ENCODE measurements around the gene GPR61. TPM values are rescaled to one million over a fixed set of nuclear protein-coding genes. Genes with fewer than 3 reads are reported as not detected.

Gene GPR61
- total RNA-seq, 2 experiments from 2014 or later: 0.22 TPM; not detected in 1

DNA sequence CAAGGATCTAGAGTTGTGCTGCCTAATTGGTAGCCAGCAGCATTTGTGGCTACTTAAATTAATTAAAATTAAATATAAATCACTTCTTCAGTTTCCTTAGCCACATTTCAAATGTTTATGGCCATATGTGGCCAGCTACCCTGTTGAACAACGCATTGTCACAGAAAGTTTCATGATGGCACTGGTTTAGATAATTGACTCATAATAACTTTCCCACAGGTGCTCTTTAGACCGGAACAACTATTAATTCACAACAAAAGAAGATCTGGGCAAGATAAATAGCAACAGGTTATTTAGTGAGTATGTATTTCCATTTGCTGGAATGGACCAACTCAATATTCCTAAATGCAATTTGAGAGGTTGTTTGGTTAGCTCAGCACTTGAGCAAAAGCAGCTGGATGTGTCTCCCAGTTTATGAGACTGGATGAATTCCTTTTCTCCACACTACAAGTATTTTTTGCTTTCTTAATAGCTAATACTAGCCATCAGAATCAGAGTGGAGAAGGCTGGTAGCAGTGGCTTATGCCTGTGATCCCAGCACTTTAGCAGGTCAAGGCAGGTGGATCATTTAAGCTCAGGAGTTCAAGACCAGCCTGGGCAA lies 26.5 kb upstream of the GPR61 start:
- no peak for DNase-seq
- no peaks in the 10 kb centered on the region for H3K36me3 Mint-ChIP-seq (ENCODE audit: low read depth)
- no peak overlapping the region for H3K4me3 Mint-ChIP-seq
- CTCF ChIA-PET: interaction anchor here (0.9 to 40.7 kb wide), 7 partner anchors 9 to 33 kb away, joined by 3 to 1390 read pairs (median 3); partner anchors contain the start of genes CYB561D1 and GPR61
- H3K27me3 Mint-ChIP-seq: no peaks in the 10 kb centered on the region
- H3K27ac Mint-ChIP-seq: no peak overlapping the region
- POLR2A ChIA-PET: interaction anchor here (0.6 to 1.5 kb wide), 3 partner anchors 18 to 44 kb away, joined by 3 to 6 read pairs (median 4); no protein-coding TSS in a partner anchor
- no peaks in the 10 kb centered on the region for H3K9me3 Mint-ChIP-seq
- intact Hi-C loops (cut with micrococcal nuclease): no loop called here
- peaks cover 29% of the 10 kb centered on the region for H3K4me1 Mint-ChIP-seq (ENCODE audit: low read depth)
- TF ChIP-seq, protein P1, sequence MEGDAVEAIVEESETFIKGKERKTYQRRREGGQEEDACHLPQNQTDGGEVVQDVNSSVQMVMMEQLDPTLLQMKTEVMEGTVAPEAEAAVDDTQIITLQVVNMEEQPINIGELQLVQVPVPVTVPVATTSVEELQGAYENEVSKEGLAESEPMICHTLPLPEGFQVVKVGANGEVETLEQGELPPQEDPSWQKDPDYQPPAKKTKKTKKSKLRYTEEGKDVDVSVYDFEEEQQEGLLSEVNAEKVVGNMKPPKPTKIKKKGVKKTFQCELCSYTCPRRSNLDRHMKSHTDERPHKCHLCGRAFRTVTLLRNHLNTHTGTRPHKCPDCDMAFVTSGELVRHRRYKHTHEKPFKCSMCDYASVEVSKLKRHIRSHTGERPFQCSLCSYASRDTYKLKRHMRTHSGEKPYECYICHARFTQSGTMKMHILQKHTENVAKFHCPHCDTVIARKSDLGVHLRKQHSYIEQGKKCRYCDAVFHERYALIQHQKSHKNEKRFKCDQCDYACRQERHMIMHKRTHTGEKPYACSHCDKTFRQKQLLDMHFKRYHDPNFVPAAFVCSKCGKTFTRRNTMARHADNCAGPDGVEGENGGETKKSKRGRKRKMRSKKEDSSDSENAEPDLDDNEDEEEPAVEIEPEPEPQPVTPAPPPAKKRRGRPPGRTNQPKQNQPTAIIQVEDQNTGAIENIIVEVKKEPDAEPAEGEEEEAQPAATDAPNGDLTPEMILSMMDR (IDR thresholded peaks at IDR 0.05): no peak
- no peak for ATAC-seq

DNA sequence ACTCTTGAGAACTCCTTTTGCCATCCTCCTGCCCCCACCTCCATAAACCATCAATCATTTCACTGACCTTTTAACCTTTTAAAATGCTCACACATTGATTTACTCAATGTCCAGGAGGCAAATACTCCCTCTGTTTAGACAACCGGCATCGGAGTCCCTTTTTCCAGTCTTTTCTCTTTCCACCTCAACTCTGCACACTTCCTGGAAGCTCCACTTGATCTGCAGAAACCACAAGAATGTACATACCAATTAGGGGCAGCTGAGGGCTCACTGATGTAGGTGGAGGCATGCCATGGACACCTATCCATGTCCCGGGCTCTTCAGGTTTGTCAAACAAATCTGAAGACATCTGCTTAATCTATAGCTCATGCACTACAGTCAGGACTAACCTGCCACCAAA lies 24.8 kb upstream of the GPR61 start:
- Mint-ChIP-seq H3K4me1 (ENCODE audit: low read depth) (peaks cover 18% of the 10 kb centered on the region), H3K36me3 (ENCODE audit: low read depth) (no peaks in the 10 kb centered on the region), H3K9me3 (no peaks in the 10 kb centered on the region), H3K27me3 (no peaks in the 10 kb centered on the region), H3K27ac (no peak overlapping the region), H3K4me3 (no peak overlapping the region)
- intact Hi-C loops (cut with micrococcal nuclease): no loop called here
- DNase-seq (no peak), ATAC-seq (no peak)
- TF ChIP-seq, protein P1 (IDR thresholded peaks at IDR 0.05): no peak
- POLR2A ChIA-PET: interaction anchor here (1.8 to 1.9 kb wide), 2 partner anchors 15 to 18 kb away, joined by 4 read pairs; no protein-coding TSS in a partner anchor
- CTCF ChIA-PET: interaction anchor here (1.3 to 40.7 kb wide), 4 partner anchors 15 to 32 kb away, joined by 3 to 1390 read pairs (median 16); partner anchors contain the start of genes CYB561D1 and GPR61

DNA sequence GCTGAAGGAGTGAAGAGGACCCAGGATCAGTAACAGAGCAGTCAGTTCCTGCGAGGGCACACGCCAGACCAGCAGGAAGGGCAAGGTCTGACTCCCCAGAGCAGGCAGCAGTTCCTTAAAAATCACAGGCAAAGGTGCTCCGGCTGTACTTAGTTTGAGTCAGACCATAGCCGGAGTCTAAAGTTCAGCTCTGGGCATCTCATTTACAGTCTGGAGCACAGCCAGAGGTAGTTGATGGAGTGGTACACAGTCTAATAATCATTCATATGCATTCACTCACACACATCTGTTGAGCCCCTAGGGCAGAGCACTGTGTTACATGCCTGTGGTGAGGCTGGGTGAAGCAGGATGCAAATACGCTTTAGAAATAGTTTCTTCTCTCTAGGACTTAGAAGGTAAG lies 22.8 kb upstream of the GPR61 start:
- no peak overlapping the region for H3K27ac Mint-ChIP-seq
- H3K36me3 Mint-ChIP-seq (ENCODE audit: low read depth): no peaks in the 10 kb centered on the region
- intact Hi-C loops (cut with micrococcal nuclease): no loop called here
- H3K4me3 Mint-ChIP-seq: no peak overlapping the region
- no peak for ATAC-seq
- TF ChIP-seq, protein P1 (IDR thresholded peaks at IDR 0.05): no peak
- peaks cover 2% of the 10 kb centered on the region for H3K4me1 Mint-ChIP-seq (ENCODE audit: low read depth)
- ChIA-PET POLR2A (interaction anchor here (1.0 kb wide), 1 partner anchor 14 kb away, joined by 3 read pairs; no protein-coding TSS in a partner anchor), CTCF (interaction anchor here (1.7 to 40.7 kb wide), 5 partner anchors 15 to 123 kb away, joined by 7 to 1390 read pairs (median 12); partner anchors contain the start of genes CYB561D1 and GPR61)
- DNase-seq: no peak
- H3K27me3 Mint-ChIP-seq: no peaks in the 10 kb centered on the region
- no peaks in the 10 kb centered on the region for H3K9me3 Mint-ChIP-seq

DNA sequence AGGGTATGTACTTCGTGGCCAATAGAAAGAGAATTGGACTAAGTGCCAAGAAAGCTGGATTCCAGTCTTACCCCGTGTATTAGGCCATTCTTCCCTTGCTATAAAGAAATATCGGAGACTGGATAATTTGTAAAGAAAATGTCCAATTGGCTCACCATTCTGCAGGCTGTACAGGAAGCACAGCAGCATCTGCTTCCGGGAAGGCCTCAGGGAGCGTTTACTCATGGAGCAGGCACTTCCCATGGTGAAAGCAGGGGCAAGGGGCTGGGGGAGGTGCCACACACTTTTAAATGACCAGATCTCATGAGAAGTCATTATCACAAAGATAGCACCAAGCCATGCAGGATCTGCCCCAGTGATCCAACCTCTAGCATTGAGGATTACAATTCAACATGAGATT lies 22.3 kb upstream of the GPR61 start:
- ChIA-PET POLR2A (no interaction called here), CTCF (interaction anchor here (1.9 to 40.7 kb wide), 3 partner anchors 15 to 123 kb away, joined by 7 to 1390 read pairs (median 10); partner anchors contain the start of gene GPR61)
- ATAC-seq: no peak
- TF ChIP-seq, protein P1 (IDR thresholded peaks at IDR 0.05): no peak
- DNase-seq: no peak
- Mint-ChIP-seq H3K27me3 (no peaks in the 10 kb centered on the region), H3K36me3 (ENCODE audit: low read depth) (no peaks in the 10 kb centered on the region), H3K4me1 (ENCODE audit: low read depth) (peaks cover 2% of the 10 kb centered on the region), H3K9me3 (no peaks in the 10 kb centered on the region), H3K27ac (no peak overlapping the region), H3K4me3 (no peak overlapping the region)
- intact Hi-C loops (cut with micrococcal nuclease): no loop called here

Data from activated CD8-positive, alpha-beta T cell treated with anti-CD3 and anti-CD28 coated beads for 36 hours (primary cell).